ENCODE measurements around the gene MVK.

DNA sequence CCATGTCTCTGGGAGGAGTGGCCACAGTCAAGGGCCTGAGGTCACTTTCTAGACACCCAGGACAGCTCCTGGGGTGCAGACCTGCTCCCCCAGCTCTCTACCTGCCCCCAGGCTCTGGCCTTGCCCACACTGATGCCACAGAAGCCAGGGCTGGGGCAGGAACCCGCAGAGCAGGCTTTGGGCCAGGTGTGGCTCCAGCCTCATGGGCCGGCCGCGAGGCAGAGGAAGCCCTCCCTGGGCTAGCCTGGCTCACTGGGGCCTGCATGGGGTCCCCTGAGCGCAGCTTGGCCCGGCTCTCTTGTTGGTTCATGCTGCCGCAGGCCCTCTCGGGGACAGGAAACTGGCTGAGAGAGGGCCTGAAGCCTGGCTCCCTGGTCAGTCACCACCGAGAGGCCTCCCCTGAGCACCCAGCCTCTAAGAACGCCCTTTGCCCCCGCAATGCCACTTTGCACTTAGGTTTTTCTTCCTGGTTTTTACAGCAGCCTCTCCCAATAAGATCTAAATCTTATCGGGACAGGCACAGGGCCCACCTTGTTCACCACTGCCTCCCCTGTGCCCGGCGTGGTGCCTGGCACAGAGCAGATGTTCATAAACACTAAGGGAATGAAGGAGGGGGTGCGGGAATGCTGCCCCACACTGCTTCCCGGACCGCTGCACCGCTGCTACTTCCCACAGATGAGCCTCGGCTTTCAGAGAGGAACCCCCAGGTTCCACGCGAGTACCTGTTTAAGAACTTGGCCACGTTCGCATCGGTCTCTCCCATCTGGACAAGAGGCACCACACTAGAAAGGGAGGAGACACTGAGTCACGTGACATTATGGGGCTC lies 15.0 kb upstream of the MVK start:
- TF ChIP-seq POLR2AphosphoS5 (IDR thresholded peaks at IDR 0.05; ENCODE audit: low read depth, low read length) (no peak), TAF1 (IDR thresholded peaks at IDR 0.05; ENCODE audit: low read depth, low read length) (no peak), POLR2A (IDR thresholded peaks at IDR 0.05; ENCODE audit: low read depth, low read length) (no peak), POU2F2 (IDR thresholded peaks at IDR 0.05; ENCODE audit: low read depth, low read length) (no peak)

Measured in GM12891 (cell line).